ENCODE measurements around the gene NUP54. TPM values are rescaled to one million over a fixed set of nuclear protein-coding genes. Genes with fewer than 3 reads are reported as not detected.

The NUP54 gene
- total RNA-seq, 1 experiment from 2014 or later = 59.5 TPM

DNA sequence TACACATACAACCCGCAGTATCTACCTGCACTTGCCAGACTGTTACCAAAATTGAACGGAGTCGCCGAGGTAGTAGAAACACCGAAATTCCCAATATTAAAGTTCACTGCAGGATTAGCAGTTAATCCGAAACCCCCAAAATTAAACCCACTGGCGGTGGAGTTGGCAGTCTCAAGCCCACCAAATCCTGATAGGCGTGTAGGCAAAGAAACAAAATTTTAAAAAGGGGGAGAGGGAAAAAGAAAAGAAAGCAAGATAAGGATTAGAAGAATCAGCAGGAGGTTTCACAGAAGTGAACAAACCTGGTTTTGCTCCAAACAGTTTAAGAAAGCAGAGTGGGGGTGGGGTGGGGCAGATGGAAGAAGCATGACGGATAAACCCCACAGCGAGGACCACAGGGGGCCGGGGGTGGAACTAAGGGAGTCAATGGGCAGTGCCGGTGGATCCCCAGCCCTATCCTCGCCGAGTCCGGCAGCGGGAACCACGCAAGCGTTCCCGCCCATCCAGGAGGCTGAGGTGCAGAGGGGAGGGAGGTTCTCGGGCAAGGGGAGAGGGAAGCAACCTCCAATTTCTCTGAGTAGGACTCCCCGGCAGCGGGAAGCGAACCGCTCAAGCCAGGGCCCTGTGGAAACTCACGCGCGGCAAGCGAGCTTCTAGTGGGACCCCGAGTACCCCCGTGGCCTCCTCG lies 599 bp downstream of the NUP54 start:
- DNase-seq (ENCODE audit: low read depth) = peak; percentile 89

DNA sequence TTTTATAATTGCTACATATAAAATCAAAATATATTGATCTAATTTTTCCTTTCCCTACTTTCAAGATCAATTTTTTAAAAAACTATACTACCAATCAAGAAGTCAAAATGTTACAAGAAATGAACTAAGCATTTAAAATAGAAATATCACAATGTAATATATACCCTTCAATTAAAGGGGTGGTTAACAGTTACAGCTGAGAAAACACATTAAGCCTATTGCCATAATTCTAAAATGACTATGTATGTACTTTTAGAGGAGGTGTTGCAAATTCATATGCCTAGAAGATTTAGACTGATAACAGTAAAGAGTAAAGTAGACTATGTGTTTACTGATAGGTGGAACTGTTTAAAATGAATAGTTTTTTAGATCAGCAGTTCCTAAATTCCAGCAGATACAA lies 3.7 kb downstream of the NUP54 start:
- DNase-seq (ENCODE audit: low read depth) = no peak

DNA sequence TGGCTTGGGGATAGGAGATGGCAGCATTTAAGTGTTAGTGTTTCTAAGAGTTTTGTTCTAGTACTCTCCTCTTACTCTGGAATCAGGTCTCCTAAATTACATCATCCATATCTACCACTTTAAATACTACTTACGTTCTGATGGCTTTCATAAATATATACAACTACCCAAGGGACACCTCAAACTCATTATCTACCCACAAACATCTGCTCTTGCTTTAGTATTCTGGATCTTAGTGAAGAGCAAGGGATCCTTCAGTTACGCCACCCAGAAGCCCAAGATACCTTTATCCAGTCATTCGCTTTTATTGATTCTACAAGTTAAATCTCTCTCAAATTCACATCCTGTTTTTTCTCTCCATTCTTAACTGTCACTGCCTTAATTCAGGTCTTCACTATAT lies 7.0 kb downstream of the NUP54 start:
- no peak for DNase-seq (ENCODE audit: low read depth)

DNA sequence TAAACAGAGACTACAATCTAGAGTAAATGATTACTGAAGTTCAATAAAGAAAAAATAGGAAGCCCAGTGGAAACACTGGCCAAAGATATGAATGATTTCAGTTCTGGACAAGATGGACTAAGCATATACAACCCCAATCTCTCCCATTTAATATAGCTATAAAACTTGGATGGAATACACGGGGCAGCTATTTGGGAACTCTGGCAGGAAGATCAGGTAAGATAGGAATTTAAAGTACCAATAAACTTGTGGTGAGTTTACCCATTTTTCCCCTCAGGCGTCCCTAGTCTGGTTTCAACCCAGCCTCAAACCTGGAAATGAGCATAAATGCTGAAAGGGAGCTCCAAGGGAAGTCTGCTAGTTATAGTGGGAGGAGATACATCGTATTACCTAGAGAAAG lies 20.4 kb downstream of the NUP54 start:
- DNase-seq (ENCODE audit: low read depth) = no peak

DNA sequence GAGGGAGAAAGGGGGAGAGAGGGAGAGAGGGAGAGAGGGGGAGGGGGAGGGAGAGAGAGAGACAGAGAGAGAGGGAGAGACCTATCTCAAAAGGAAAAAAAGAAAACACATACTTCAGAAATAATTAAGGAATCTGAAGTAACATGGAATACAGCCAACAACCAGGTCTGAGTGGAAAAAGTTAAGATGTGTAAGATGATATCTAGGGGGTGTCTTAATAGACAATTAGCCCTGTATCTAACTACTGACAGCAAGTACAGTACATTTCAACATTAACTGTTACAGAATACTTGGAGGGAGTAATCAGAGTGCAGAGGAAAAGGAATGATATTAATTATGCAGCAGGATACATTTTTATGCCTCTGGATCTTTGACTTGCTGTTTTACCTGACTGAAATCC lies 22.4 kb downstream of the NUP54 start:
- DNase-seq (ENCODE audit: low read depth) = no peak

DNA sequence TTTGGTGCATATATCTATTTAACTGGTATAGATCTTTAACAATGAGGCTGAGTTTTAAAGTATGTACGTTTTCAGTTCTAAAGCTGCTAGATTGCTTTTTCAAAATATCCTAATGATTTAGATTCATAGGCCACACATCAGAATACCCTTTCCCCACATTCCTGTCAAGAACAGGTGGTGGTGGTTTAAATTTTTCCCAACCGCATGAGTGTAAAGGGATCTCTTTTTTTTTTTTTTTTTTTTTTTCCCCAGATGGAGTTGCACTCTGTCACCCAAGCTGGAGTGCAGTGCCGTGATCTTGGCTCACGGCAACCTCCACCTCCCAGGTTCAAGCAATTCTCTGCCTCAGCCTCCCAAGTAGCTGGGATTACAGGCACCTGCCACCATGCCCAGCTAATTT lies 28.0 kb downstream of the NUP54 start:
- DNase-seq (ENCODE audit: low read depth) = no peak

DNA sequence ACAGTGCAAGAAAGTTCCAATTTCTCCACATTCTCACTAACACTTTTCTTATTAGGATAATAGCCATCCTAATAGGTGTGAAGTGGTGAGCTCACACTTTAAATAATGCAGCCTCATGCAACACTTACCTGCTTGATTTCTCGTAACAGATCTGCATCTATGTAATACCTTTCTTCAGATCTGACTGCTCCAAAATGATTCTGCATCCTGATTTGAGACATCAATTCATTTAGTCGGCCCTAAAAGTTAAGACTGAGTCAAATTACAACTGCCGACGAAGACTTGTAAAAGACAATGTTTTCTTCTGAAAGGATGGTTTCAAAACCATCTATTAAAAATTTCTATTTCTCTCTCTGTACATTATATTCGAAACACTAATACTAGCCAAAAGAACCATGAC lies 30.7 kb downstream of the NUP54 start:
- DNase-seq (ENCODE audit: low read depth) = no peak

DNA sequence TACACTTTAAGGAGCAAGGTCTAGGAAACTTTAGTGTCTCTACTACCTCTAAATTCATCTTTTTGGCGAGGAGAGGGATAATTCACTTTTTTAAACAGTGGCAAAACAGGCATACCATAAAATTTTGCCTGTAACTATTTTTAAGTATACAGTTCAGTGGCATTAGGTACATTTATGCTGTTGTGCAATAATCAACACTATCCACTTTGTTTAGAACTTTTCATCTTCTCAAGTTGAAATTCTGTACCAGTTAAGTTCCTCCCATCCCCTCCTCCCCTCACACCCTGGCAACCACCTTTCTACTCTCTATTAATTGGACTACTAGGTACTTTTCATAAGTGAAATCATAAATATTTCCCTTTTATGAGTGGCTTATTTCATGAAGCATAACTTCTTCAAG lies 31.4 kb downstream of the NUP54 start:
- DNase-seq (ENCODE audit: low read depth) = no peak

DNA sequence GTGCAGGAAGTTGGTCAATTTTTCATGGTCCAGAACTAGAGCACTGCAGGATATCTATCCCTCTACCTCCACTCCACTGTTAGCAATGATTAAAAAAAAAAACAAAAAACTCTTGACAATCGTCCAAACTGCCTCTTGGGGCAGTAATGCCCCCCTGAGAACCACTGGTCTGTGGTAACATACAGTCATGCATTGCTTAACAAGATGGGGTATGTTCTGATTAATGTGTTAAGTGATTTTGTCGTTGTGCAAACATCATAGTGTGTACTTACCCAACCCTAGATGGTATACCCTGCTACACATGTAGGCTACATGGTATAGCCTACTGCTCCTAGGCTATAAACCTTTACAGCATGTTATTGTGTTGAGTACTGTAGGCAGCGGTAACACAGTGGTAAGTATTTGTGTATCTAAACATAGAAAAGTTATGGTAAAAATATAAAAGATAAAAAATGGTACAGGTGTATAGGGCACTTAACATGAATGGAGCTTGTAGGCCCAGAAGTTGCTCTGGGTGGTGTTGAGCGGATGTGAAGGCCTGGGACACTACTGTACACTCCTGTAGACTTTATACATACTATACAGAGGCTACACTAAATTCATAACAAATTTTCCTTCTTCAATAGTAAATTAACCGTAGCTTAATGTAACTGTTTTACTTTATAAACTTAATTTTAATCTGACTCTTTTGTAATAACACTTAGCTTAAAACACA lies 39.6 kb downstream of the NUP54 start:
- DNase-seq (ENCODE audit: low read depth) = peak; percentile 57

DNA sequence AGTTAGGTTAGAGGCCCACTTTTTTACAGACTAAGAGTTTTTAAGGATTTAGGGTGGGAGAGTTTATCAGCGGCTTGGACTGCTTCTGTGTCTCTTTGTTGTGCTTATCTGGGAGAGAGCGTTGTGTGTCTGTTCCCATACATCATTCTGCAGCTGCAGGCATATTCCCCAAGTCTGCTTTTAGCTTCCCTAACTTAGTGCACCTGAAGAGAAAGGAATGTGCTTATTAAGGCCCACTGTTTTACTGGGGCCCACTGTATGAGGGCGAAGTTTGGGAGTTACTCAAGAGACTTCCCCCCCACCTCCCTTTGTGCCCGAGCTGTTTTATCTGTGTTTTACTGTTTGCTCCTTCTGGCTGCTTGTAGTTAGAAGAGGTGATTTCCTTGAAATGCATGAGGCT lies 41.8 kb downstream of the NUP54 start:
- no peak for DNase-seq (ENCODE audit: low read depth)

DNA sequence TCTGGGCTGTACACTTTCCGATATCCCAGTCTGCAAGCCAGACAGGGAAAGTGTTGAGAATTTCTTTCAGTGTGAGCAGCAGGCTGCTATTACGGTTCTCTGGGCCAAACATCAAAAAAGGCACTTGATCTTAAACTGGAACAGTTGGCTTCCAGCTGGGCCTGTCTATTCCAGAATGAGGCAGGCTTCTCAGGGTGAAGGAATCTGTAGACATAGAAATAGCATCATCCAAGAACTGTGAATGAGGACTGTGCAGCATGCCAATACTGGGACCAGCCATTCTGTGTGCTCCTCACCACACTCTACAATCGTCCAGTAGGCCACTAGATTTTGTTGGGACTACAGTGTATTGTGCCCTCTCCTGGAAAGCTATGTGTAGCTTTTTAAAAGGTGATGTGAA lies 42.5 kb downstream of the NUP54 start:
- DNase-seq (ENCODE audit: low read depth) = no peak

DNA sequence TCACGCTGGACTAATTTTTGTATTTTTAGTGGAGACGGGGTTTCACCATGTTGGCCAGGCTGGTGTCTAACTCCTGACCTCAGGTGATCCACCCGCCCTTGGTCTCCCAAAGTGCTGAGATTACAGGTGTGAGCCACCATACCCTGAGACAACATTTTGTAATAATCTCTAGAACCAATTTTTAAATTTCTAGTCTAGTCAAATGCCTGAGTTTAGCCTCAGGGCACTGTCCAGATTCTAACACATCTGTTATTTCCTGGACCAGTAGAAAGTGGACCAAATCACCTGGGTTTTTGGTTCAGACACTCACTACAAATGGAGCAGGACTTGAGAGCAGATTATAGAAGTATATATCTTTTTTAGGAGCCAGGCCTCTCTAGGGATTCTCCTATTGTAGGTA lies 52.1 kb downstream of the NUP54 start:
- no peak for DNase-seq (ENCODE audit: low read depth)

DNA sequence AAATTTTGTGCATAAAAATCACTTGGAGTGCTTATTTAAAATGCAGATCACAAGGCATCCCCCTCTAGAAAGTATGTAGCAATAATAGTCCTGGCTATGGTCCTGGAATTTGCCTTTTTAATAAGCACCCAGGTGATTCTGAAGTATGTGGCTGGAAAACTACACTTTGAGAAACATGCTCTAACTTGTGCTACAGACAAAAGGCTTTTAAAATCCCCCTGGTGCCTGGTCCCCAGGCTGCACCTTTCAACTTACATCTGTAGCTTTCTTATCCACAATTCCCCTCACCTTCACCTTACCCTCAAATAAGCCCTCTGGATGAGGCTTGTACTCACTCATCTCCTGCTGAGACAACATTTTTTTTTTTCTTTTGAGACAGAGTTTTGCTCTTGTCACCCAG lies 52.6 kb downstream of the NUP54 start:
- no peak for DNase-seq (ENCODE audit: low read depth)

DNA sequence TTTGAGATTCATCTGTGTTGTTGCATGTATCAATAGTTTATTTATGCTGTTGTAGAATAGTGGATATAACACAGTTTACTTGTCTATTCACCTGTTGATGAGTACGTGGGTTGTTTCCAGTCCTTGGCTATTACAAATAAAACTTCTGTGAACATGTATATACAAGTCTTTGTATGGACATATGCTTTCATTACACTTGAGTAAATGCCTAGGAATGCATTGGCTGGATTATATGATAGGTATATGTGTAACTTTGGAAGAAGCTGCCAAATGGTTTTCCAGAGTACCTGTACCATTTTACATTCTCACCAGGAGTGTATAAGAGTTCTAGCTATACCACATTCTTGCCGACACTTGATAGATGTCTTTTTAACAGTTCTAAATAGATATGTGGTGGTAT lies 57.1 kb downstream of the NUP54 start:
- DNase-seq (ENCODE audit: low read depth) = no peak

DNA sequence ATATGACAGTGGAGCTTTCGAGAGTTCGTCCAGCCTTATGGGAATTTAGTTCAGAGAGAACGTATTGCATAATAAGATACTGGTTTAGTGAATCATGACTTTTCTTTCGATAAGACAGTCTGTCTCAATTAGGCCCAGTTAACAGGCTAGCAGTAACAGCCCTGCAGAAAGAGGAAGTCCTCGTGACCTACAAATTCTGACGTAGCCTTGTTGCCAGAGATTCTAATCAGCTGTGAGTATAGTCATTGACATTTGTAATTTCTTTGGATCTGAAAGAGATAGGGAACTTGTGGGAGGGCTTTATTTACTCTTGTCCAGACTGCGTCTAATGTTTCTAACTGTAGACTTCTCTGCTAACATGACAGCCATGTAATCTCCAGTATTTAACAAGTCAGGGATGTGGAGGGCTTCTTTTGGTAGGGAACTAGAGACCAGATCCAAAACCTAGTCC lies 57.9 kb downstream of the NUP54 start:
- DNase-seq (ENCODE audit: low read depth) = peak; percentile 56

DNA sequence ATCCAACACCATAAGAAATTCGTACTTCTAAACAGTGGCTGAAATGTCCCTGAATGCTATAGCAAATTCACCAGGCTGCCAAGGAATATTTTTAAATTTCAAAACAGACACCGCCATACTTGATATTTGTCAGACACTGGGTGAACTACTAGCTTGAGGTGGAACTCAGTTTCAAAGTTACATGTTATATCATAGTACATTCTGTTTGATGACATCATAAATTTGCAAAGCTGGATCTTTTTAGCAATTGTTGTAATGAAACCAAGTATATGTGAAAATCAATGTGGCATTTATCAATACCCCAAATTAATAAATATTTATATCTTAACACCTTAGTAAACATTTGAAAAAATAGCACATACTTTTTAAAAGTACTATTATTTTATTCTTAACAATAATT lies 59.5 kb downstream of the NUP54 start:
- no peak for DNase-seq (ENCODE audit: low read depth)

DNA sequence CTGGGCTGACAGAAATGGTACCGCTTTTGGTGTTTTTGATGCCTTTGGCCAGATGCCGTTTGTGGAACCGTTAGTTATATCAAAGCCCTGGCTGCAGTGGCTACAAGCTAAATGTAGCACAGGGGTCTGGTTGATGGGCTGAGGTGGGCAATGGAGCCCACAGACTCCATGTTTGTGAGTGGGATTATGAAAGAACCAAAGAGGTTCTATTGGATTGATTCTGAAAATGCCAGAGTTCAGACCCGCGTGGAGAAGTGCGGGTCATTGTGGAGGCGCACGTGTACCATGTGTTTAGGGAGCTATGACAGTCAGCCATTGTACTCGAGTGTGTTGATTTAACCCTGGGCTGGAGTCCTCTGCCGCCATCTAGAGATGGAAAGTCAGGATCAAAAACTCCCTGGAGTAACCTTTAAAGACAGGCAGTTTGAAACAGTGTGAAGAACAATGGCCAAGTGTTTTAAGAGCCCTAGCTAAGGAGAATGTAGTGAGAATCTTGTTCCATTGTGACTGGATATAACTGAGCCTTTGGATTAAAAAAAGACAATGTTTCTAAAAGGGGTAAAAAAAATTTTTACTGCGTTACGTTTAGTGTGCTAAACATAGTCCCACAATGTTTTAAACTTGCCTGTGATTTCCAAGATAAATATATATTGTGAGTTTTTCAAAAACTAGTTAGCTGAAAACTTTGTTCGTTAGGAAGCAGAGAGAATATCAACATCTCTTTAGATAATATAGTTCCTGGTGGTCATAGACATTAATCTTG lies 61.0 kb downstream of the NUP54 start:
- peak; percentile 79 for DNase-seq (ENCODE audit: low read depth)

DNA sequence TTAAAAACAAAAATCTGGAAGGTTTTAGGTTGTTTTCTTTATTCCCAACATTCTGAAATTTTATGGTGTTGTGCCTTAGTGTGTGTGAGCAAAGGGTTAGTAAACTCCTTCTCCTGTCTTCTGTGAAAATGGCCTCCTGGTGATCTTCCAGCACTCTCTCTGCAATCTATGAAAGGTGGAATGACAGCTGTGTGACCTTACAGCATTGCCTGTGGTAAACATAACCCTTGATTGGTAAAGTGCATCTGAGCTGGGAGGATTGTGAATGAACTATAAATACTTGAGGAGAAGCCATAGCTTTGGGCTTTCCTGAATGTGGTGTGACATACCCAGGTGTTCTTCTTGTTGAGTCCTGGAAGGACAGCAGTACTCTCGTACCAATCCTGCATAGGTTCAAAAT lies 63.7 kb downstream of the NUP54 start:
- no peak for DNase-seq (ENCODE audit: low read depth)

DNA sequence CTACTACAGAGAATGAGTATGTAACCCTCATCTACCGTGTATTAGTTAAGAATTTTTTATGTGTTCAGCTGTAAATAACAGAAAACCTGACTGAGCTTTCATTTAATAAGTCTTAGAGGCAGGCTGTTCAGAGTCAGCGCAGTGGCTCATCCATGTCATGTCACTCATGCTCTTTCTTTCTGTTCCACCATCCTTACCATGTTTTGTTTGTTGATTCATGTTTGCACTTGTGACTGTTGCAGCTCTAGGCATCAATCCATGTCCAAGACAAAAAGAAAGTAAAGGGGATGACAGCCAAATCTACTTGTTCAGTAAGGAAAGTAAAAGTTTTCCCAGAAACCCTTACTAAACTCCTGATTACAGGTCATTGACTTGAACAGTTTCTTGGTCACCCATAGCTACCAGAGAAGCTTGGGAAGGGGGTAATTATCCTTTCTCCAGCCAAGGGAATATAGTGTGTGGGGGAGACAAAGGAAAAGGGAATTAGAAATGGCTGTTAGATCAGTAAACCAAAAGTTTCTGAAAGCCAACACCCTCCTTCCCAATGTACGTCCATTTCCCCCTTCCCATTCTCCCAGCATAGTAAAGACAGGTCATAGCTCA lies 64.7 kb downstream of the NUP54 start:
- DNase-seq (ENCODE audit: low read depth) = no peak

DNA sequence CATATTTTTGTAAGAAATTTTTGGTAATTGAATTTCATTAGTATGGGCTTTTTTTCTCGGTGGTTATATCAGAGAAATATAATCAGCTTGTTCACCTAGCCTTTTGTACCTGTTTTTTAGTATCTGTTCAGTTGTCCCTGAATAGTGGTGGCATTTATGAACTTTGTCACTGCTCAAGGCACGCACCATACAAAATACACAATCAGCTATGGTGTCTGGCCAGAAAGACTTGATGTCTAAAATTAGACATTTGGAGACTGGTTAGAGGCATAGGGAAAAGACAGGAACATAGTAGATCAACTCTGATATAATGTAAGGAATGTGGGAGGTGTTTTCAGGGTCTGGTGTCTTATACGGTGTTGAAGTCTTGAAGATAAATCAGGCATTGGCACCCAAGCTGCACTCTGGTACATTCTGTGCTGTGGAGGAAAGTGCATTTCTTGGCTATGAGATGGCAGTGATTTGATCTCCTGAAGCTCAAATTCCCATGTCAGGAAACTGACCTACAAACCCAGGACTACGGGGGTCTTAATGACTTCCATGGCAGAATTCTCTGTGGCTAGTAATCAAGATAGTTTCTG lies 70.1 kb downstream of the NUP54 start:
- no peak for DNase-seq (ENCODE audit: low read depth)

DNA sequence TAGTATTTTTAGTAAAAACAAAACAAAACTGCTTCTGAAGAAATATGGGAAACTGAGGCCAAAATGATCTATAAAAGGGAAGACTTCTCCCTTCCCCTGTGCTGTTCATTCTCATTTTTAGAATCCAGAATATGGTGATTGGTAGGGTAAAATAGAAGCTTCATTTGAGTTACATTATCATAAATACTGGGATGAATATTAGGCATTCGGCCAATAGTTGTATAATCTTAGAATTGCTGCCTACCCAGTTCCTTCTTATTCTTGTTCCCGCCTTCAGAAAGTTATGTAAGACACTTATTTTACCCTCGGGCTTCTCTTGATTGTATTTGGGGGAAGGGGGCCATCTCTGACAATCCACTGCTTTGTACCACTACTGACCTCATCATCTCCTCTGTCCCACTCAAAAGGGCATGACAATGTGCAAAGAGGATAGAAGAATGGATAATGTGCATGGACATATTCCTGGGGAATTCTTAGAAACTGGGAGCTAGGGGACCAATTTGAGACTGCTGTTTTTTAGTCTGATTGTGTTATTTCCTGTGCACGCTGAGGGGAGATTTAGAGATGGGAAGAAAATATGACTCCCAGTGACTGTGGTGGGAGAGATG lies 73.1 kb downstream of the NUP54 start:
- DNase-seq (ENCODE audit: low read depth) = no peak
